Epithelial cell of proximal tubule (primary cell): ENCODE measurements around the gene B4GALNT2. TPM values are rescaled to one million over a fixed set of nuclear protein-coding genes. Genes with fewer than 3 reads are reported as not detected.
"Not testable (repeated sequence)": the region's sequence is repeated elsewhere in the genome, so short reads cannot be mapped to it uniquely, and the experiment has no call there.

Source experiments
- DNase-seq: peaks from one replicate; pipeline ENCODE4 v3.0.0-alpha.2; 2011; ENCODE audit warnings: low read depth
- H3K4me3 ChIP-seq: 2 replicates; pipeline ENCODE4 v1.5.1; 2011; ENCODE audit warnings: low read depth, mild to moderate bottlenecking, low read length
- CTCF ChIP-seq: conservative IDR thresholded peaks from 2 replicates; pipeline ENCODE4 v1.5.1; 2012; ENCODE audit warnings: low read depth, mild to moderate bottlenecking, low read length
- total RNA-seq: library from RNA; depleted of rRNA; stranded (reverse); fragments of >200 nt; gene quantifications from 2 replicates; pipeline ENCODE4 v1.2.3, GENCODE V29; 2015

B4GALNT2 gene
- total RNA-seq, 1 donor from 2014 or later: 1.6 TPM

GRCh38 chr17:49121696-49122292 lies 10.8 kb upstream of the B4GALNT2 start:
- H3K4me3 ChIP-seq: no peak overlapping the region
- TF ChIP-seq CTCF: no peak
- no peak for DNase-seq

GRCh38 chr17:49122566-49122965 lies 10.0 kb upstream of the B4GALNT2 start:
- TF ChIP-seq CTCF: no peak
- H3K4me3 ChIP-seq: no peak overlapping the region
- no peak for DNase-seq

GRCh38 chr17:49123061-49123460 lies 9.5 kb upstream of the B4GALNT2 start:
- H3K4me3 ChIP-seq: no peak overlapping the region
- no peak for TF ChIP-seq CTCF

GRCh38 chr17:49125449-49125848 lies 7.1 kb upstream of the B4GALNT2 start:
- TF ChIP-seq CTCF: no peak
- no peak for DNase-seq
- H3K4me3 ChIP-seq: no peak overlapping the region

More at GRCh38 chr17:49123061-49123460, 9.5 kb upstream of the B4GALNT2 start:
- DNase-seq: no peak

GRCh38 chr17:49126183-49126859 lies 6.2 kb upstream of the B4GALNT2 start:
- not testable (repeated sequence) for DNase-seq

GRCh38 chr17:49129359-49129950 lies 3.1 kb upstream of the B4GALNT2 start:
- not testable (repeated sequence) for DNase-seq, H3K4me3 ChIP-seq

More at GRCh38 chr17:49126183-49126859, 6.2 kb upstream of the B4GALNT2 start:
- not testable (repeated sequence) for H3K4me3 ChIP-seq

GRCh38 chr17:49130891-49131290 lies 1.7 kb upstream of the B4GALNT2 start:
- DNase-seq: no peak
- TF ChIP-seq CTCF: no peak
- no peak overlapping the region for H3K4me3 ChIP-seq

GRCh38 chr17:49132317-49132698 lies 261 bp upstream of the B4GALNT2 start:
- no peak for TF ChIP-seq CTCF
- no peak for DNase-seq

More at GRCh38 chr17:49132317-49132698, 261 bp upstream of the B4GALNT2 start:
- peak overlapping the region; percentile 47 for H3K4me3 ChIP-seq
